ENCODE measurements around the gene OR52I1.

- TF ChIP-seq CTCF (IDR thresholded peaks at IDR 0.05; ENCODE audit: low read length) (no peak), EZH2phosphoT487 (IDR thresholded peaks at IDR 0.05; ENCODE audit: low read length) (no peak)
Observed at GRCh38 chr11:4544891-4545290, 48.9 kb upstream of the OR52I1 start, which contains the start of gene OR52M1.
